ENCODE measurements around the gene TGM3.

- TF ChIP-seq HMGXB4 (CRISPR knock-in tag; IDR thresholded peaks at IDR 0.05): no peak
- no peak for TF ChIP-seq CTCF (IDR thresholded peaks at IDR 0.05)
- no peak for TF ChIP-seq ATF6 (CRISPR knock-in tag; IDR thresholded peaks at IDR 0.05)
- no peak for TF ChIP-seq TEAD1 (CRISPR knock-in tag; IDR thresholded peaks at IDR 0.05)
- TF ChIP-seq KAT7 (CRISPR knock-in tag; IDR thresholded peaks at IDR 0.05; ENCODE audit: borderline replicate concordance): no peak
- TF ChIP-seq ZNF138 (CRISPR knock-in tag; conservative IDR thresholded peaks at IDR 0.05): no peak
- no peak for TF ChIP-seq NR3C1 (CRISPR knock-in tag; conservative IDR thresholded peaks at IDR 0.05; ENCODE audit: low read depth)
- TF ChIP-seq ZNF232 (CRISPR knock-in tag; IDR thresholded peaks at IDR 0.05): no peak
Measured at GRCh38 chr20:2330090-2330695, 34.4 kb downstream of the TGM3 start.
